Mesenchymal stem cell (in vitro differentiated cells and primary cell): ENCODE measurements around the gene C11orf98.
"Not testable (repeated sequence)": the region's sequence is repeated elsewhere in the genome, so short reads cannot be mapped to it uniquely, and the experiment has no call there.

ENCODE experiments used
- DNase-seq: peaks from one replicate; pipeline ENCODE4 v3.0.0-alpha.2; 2013
- H2AFZ ChIP-seq: one replicate; pipeline ENCODE4 v1.6.1; 2013; ENCODE audit warnings: low read depth, mild to moderate bottlenecking, control low read depth, inconsistent platforms, low read length, moderate library complexity
- H2AK5ac ChIP-seq: 2 replicates; pipeline ENCODE4 v1.6.1; 2013; ENCODE audit warnings: low read length, moderate library complexity, mild to moderate bottlenecking, inconsistent platforms; ENCODE audit not compliant: severe bottlenecking
- H2BK120ac ChIP-seq: one replicate; pipeline ENCODE4 v1.6.1; 2013; ENCODE audit warnings: low read depth, mild to moderate bottlenecking, inconsistent platforms, low read length, moderate library complexity
- H2BK12ac ChIP-seq, 2 experiments: one replicate each; pipeline ENCODE4 v1.6.1; 2013; ENCODE audit warnings: inconsistent platforms in 2 of 2, low read length in 2 of 2, mild to moderate bottlenecking in 2 of 2, moderate library complexity in 2 of 2, control low read depth in 1 of 2
- H2BK15ac ChIP-seq: one replicate; pipeline ENCODE4 v1.6.1; 2013; ENCODE audit warnings: mild to moderate bottlenecking, low read depth, inconsistent platforms; ENCODE audit not compliant: poor library complexity, severe bottlenecking
- H2BK5ac ChIP-seq: 2 replicates; pipeline ENCODE4 v1.6.1; 2013; ENCODE audit warnings: low read depth, mild to moderate bottlenecking, low read length, control low read depth, inconsistent platforms; ENCODE audit not compliant: poor library complexity, severe bottlenecking
- H3K14ac ChIP-seq, 2 experiments: one replicate each; pipeline ENCODE4 v1.6.1; 2013; ENCODE audit warnings: inconsistent platforms in 2 of 2, low read length in 2 of 2, control low read depth in 1 of 2, mild to moderate bottlenecking in 1 of 2, moderate library complexity in 1 of 2
- H3K18ac ChIP-seq, 2 experiments: one replicate each; pipeline ENCODE4 v1.6.1; 2013; ENCODE audit warnings: inconsistent platforms in 2 of 2, low read length in 2 of 2, control low read depth in 1 of 2, low read depth in 1 of 2, mild to moderate bottlenecking in 1 of 2
- H3K23ac ChIP-seq, 2 experiments: one replicate each; pipeline ENCODE4 v1.6.1; 2013; ENCODE audit warnings: inconsistent platforms in 2 of 2, low read length in 2 of 2, mild to moderate bottlenecking in 2 of 2, moderate library complexity in 2 of 2, control low read depth in 1 of 2
- H3K27ac ChIP-seq: 2 replicates; pipeline ENCODE4 v1.5.1; 2013; ENCODE audit warnings: mild to moderate bottlenecking, moderate library complexity, low read length, control low read depth, inconsistent platforms; ENCODE audit not compliant: poor library complexity, severe bottlenecking
- H3K27me3 ChIP-seq, 2 experiments: 2 replicates each; pipeline versions ENCODE4 v1.6.1 to v1.7.0; 2013; ENCODE audit warnings: low read length in 2 of 2, mild to moderate bottlenecking in 2 of 2, moderate library complexity in 2 of 2, control low read depth in 1 of 2, inconsistent platforms in 1 of 2; ENCODE audit not compliant: control insufficient read depth in 1 of 2, insufficient read depth in 1 of 2
- H3K36me3 ChIP-seq, 2 experiments: 2 replicates each; pipeline versions ENCODE4 v1.6.1 to v1.7.0; 2013; ENCODE audit warnings: low read length in 2 of 2, control low read depth in 1 of 2, inconsistent platforms in 1 of 2, low read depth in 1 of 2, mild to moderate bottlenecking in 1 of 2; ENCODE audit not compliant: insufficient read depth in 2 of 2, control insufficient read depth in 1 of 2
- H3K4ac ChIP-seq, 2 experiments: one replicate each; pipeline ENCODE4 v1.6.1; 2013; ENCODE audit warnings: inconsistent platforms in 2 of 2, low read length in 2 of 2, mild to moderate bottlenecking in 2 of 2, moderate library complexity in 2 of 2, control low read depth in 1 of 2, low read depth in 1 of 2
- H3K4me1 ChIP-seq: 2 replicates; pipeline ENCODE4 v1.6.1; 2013; ENCODE audit warnings: low read depth, low read length, control low read depth; ENCODE audit not compliant: control insufficient read depth, insufficient read depth
- H3K4me2 ChIP-seq: 2 replicates; pipeline ENCODE4 v1.6.1; 2013; ENCODE audit warnings: low read length, mild to moderate bottlenecking, inconsistent platforms; ENCODE audit not compliant: poor library complexity, severe bottlenecking
- H3K4me3 ChIP-seq, 2 experiments: 2 replicates each; pipeline versions ENCODE4 v1.5.1 to v1.7.0; 2013; ENCODE audit warnings: low read length in 2 of 2, mild to moderate bottlenecking in 2 of 2, control low read depth in 1 of 2, low read depth in 1 of 2; ENCODE audit not compliant: insufficient read depth in 1 of 2
- H3K79me1 ChIP-seq: replicated peaks from 2 replicates; pipeline ENCODE4 v1.6.1; 2013; ENCODE audit warnings: mild to moderate bottlenecking, control low read depth, low read length, inconsistent platforms; ENCODE audit not compliant: poor library complexity, severe bottlenecking
- H3K9ac ChIP-seq: 2 replicates; pipeline ENCODE4 v1.7.0; 2013; ENCODE audit warnings: mild to moderate bottlenecking, low read length, moderate library complexity
- H3K9me3 ChIP-seq: 2 replicates; pipeline ENCODE4 v1.7.0; 2013; ENCODE audit warnings: mild to moderate bottlenecking, low read length; ENCODE audit not compliant: control insufficient read depth
- H4K8ac ChIP-seq: one replicate; pipeline ENCODE4 v1.6.1; 2013; ENCODE audit warnings: inconsistent platforms, mild to moderate bottlenecking, low read length, moderate library complexity
- H4K91ac ChIP-seq: one replicate; pipeline ENCODE4 v1.6.1; 2013; ENCODE audit warnings: mild to moderate bottlenecking, low read length, inconsistent platforms
- whole genome bisulfite sequencing: methylation state at CpG from one replicate; pipeline ENCODE4 v1.1.7; 2013; ENCODE audit warnings: mixed read lengths; 5-methylcytosine and 5-hydroxymethylcytosine counted together

Gene C11orf98

DNA sequence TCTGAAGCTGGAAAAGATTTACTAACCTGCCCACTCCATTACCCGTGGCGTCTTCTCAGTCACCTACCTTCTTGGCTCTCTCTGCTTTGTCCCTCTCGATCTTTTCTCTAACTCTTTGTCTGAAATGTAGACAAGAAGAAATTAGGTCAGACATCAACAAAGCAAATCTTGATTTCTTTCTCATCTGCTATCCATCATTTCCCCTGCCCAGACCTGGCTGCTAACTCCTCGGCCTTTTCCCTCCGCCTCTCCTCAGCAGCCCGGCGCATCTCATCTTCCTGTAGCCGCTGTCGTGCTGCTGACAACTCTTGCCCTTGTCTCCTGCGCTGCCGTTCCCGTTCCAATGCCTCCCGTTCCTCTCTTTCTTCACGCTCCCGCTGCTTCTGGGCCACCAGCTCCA is 12.7 kb upstream of the C11orf98 start:
- H2BK120ac ChIP-seq: no peak overlapping the region
- peak overlapping the region in 1 of 2 experiments; percentile 98 for H3K4me3 ChIP-seq
- H3K18ac ChIP-seq: no peak overlapping the region
- H3K23ac ChIP-seq: no peak overlapping the region
- no peaks in the 10 kb centered on the region for H3K9me3 ChIP-seq
- no peak overlapping the region for H3K27ac ChIP-seq
- H4K91ac ChIP-seq: no peak overlapping the region
- no peak overlapping the region for H2AFZ ChIP-seq
- H3K9ac ChIP-seq: peak overlapping the region; percentile 98
- DNase-seq: no peak
- H4K8ac ChIP-seq: no peak overlapping the region
- no peak overlapping the region for H3K4ac ChIP-seq
- peaks cover 11% of the 10 kb centered on the region for H3K4me1 ChIP-seq
- no peaks in the 10 kb centered on the region for H3K27me3 ChIP-seq
- peaks cover 16 to 37% of the 10 kb centered on the region in 2 experiments for H3K36me3 ChIP-seq
- no peak overlapping the region for H3K14ac ChIP-seq
- peak overlapping the region; percentile 69 for H3K4me2 ChIP-seq
- no peak overlapping the region for H2AK5ac ChIP-seq
- H2BK15ac ChIP-seq: no peak overlapping the region
- H3K79me1 ChIP-seq: peaks cover 9% of the 10 kb centered on the region
- no peak overlapping the region for H2BK12ac ChIP-seq
- no peak overlapping the region for H2BK5ac ChIP-seq
- WGBS: 91% methylated on average over 15 of the region's 15 CpGs

DNA sequence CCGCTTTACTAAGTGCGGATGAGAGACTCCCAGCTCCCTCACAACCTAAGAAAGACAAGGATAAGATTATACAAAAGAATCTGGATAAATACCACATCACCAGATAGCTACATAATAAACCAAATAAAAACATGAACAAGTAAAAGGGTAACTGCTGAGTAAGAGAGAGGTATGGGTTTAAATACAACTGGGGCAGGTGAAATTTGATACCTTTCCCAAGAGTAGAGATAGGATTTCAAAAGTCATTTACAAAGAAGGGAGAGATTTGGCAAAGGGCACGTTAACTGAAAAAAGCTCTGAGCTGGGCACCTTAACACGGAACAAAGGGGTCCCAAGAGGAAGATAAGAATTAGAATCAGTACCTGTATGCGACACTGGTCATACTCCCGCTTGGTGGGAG is 12.1 kb upstream of the C11orf98 start:
- Histone ChIP-seq H3K9me3 (no peaks in the 10 kb centered on the region), H3K4me3 (peak overlapping the region in 1 of 2 experiments; percentile 98), H3K9ac (peak overlapping the region; percentile 98), H3K27ac (no peak overlapping the region), H3K79me1 (peaks cover 8% of the 10 kb centered on the region), H2AFZ (no peak overlapping the region), H2BK15ac (no peak overlapping the region), H2BK5ac (no peak overlapping the region), H3K18ac (no peak overlapping the region), H3K4me1 (peaks cover 15% of the 10 kb centered on the region), H3K36me3 (peaks cover 16 to 37% of the 10 kb centered on the region in 2 experiments), H4K91ac (no peak overlapping the region), H2BK12ac (no peak overlapping the region), H2AK5ac (no peak overlapping the region), H3K4ac (no peak overlapping the region), H4K8ac (no peak overlapping the region), H3K14ac (no peak overlapping the region), H3K27me3 (no peaks in the 10 kb centered on the region), H3K4me2 (no peak overlapping the region), H2BK120ac (no peak overlapping the region), H3K23ac (no peak overlapping the region)
- WGBS: 89% methylated on average over 6 of the region's 6 CpGs
- DNase-seq: no peak

DNA sequence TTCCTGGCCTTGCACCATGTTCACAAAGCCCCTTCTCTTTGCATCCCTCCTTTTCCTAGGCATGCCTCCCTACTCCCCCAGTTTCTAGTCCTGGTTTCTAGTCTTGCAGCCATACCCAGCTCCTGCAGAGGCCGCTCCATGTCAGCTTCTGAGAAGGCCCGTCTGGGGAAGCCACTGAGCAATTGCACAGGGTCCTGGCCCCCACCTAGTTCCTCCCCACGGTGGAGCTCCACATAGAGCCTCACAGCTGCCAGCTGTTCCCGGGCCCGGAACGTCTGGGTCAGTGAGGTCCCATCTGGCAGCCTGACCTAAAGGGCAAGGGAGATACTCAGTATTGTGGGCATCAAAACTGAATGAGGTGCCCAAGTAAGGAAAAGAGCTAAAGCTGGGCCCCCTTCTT is 11.7 kb upstream of the C11orf98 start:
- no peak overlapping the region for H2BK15ac ChIP-seq
- WGBS: 78% methylated on average over 6 of the region's 6 CpGs

DNA sequence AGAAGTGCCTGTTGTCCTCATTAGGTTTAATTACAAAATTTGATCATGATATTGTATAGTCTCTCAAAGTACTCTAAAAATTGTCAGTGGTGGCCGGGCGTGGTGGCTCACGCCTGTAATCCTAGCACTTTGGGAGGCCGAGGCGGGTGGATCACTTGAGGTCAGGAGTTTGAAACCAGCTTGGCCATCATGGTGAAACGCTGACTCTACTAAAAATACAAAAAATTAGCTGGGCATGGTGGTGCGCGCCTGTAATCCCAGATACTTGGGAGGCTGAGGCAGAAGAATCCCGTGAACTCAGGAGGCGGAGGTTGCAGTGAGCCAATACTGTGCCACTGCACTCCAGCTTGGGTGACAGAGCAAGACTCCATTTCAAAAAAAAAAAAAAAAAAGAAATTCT is 10.4 kb upstream of the C11orf98 start:
- H3K4me2 ChIP-seq, H3K18ac ChIP-seq, H3K14ac ChIP-seq, H2AFZ ChIP-seq, H4K8ac ChIP-seq, H3K4me3 ChIP-seq, H3K27ac ChIP-seq, H4K91ac ChIP-seq, H3K9me3 ChIP-seq, H2BK12ac ChIP-seq, DNase-seq, H3K79me1 ChIP-seq, H2AK5ac ChIP-seq, H3K4ac ChIP-seq, H3K27me3 ChIP-seq, H2BK15ac ChIP-seq, H3K9ac ChIP-seq, H3K23ac ChIP-seq, H2BK120ac ChIP-seq, H2BK5ac ChIP-seq: not testable (repeated sequence)
- 85% methylated on average over 10 of the region's 10 CpGs for WGBS
- Histone ChIP-seq H3K36me3 (peaks cover 16 to 37% of the 10 kb centered on the region in 2 experiments), H3K4me1 (peaks cover 17% of the 10 kb centered on the region)

More for the DNA sequence above, 11.7 kb upstream of the C11orf98 start:
- H4K8ac ChIP-seq: no peak overlapping the region
- H3K4me1 ChIP-seq: peaks cover 15% of the 10 kb centered on the region
- no peak for DNase-seq
- H3K9ac ChIP-seq: peak overlapping the region; percentile 98
- no peak overlapping the region for H3K23ac ChIP-seq
- H3K4ac ChIP-seq: no peak overlapping the region
- no peak overlapping the region for H2BK120ac ChIP-seq
- no peak overlapping the region for H3K4me3 ChIP-seq
- no peak overlapping the region for H3K18ac ChIP-seq
- no peak overlapping the region for H2BK12ac ChIP-seq
- no peak overlapping the region for H3K4me2 ChIP-seq
- H3K14ac ChIP-seq: no peak overlapping the region
- no peak overlapping the region for H2BK5ac ChIP-seq
- H3K9me3 ChIP-seq: no peaks in the 10 kb centered on the region
- H2AK5ac ChIP-seq: no peak overlapping the region
- H2AFZ ChIP-seq: no peak overlapping the region
- peaks cover 8% of the 10 kb centered on the region for H3K79me1 ChIP-seq
- H4K91ac ChIP-seq: no peak overlapping the region
- H3K27me3 ChIP-seq: no peaks in the 10 kb centered on the region
- peaks cover 16 to 37% of the 10 kb centered on the region in 2 experiments for H3K36me3 ChIP-seq
- no peak overlapping the region for H3K27ac ChIP-seq
